Gastrocnemius medialis (tissue), 4 donors: ENCODE results near the gene MEGF9. TPM values are rescaled to one million over a fixed set of nuclear protein-coding genes. Genes with fewer than 3 reads are reported as not detected.

Experiments
- ATAC-seq, 2 donors: fragments of 150-250 bp; one replicate each; pipeline ENCODE4 v1.9.1; 2016
- DNase-seq, 2 donors: peaks; one replicate each; pipeline ENCODE4 v3.0.0-alpha.2; 2019
- H3K27ac ChIP-seq, 4 donors: fragments of 200-600 bp; sonication (generic); 1 replicate in 1 of 4; 2 replicates in 3 of 4; pipeline ENCODE4 v1.5.1; 2016 to 2018; ENCODE audit warnings: mild to moderate bottlenecking in 2 of 4, moderate library complexity in 1 of 4
- H3K27me3 ChIP-seq, 3 donors: fragments of 200-600 bp; sonication (generic) in 2 of 3; 1 replicate in 1 of 3; 2 replicates in 2 of 3; pipeline versions ENCODE4 v1.5.1 to v1.6.0; 2016 to 2019; ENCODE audit warnings: mild to moderate bottlenecking in 1 of 3, moderate library complexity in 1 of 3
- H3K36me3 ChIP-seq, 2 donors: fragments of 200-600 bp; sonication (generic) in 1 of 2; one replicate each; pipeline ENCODE4 v1.5.1; 2017 to 2018
- H3K4me1 ChIP-seq, 2 donors: fragments of 200-600 bp; sonication (generic) in 1 of 2; one replicate each; pipeline ENCODE4 v1.5.1; 2016 to 2017; ENCODE audit warnings: mild to moderate bottlenecking in 2 of 2
- H3K4me3 ChIP-seq, 4 donors: fragments of 200-600 bp; sonication (generic) in 3 of 4; 1 replicate in 1 of 4; 2 replicates in 3 of 4; pipeline ENCODE4 v1.5.1; 2016 to 2019; ENCODE audit warnings: mild to moderate bottlenecking in 2 of 4
- H3K9me3 ChIP-seq, 3 donors: fragments of 200-600 bp; sonication (generic) in 2 of 3; 1 replicate in 1 of 3; 2 replicates in 2 of 3; pipeline ENCODE4 v1.5.1; 2016 to 2019
- POLR2A ChIP-seq, 2 donors: fragments of 450-650 bp; IDR thresholded peaks; one replicate each; pipeline ENCODE4 v1.6.1; 2017; ENCODE audit warnings: antibody characterized with exemption in 2 of 2, mild to moderate bottlenecking in 2 of 2, moderate library complexity in 2 of 2
- in situ Hi-C, 4 donors: fragments of 200-750 bp; cut with MboI; loops; one replicate each; pipeline versions ENCODE4 v1.15.0 to v1.8.0; 2017; ENCODE audit warnings: low sequenced_read_pairs in 4 of 4
- intact Hi-C: fragments of 100-400 bp; cut with DNase I; formaldehyde crosslinking; loops from one replicate; pipeline ENCODE4 v1.15.1; 2023; ENCODE audit warnings: low total_unique reads
- total RNA-seq, 4 donors: library from RNA; depleted of rRNA; stranded (reverse); fragments of >200 nt; gene quantifications; one replicate each; pipeline versions ENCODE4 v1.1.0 to v1.2.3, GENCODE V29; 2016
- TF ChIP-seq, protein P1 (sequence below), 5 experiments: fragments of 450-650 bp in 3 of 5; fragments of 200-600 bp in 2 of 5; sonication (generic) in 2 of 5; IDR thresholded peaks in 4 of 5; conservative IDR thresholded peaks in 1 of 5; 1 replicate in 4 of 5; 2 replicates in 1 of 5; pipeline ENCODE4 v1.5.1; 2016 to 2019; ENCODE audit warnings: antibody characterized with exemption in 5 of 5, mild to moderate bottlenecking in 3 of 5, moderate library complexity in 3 of 5

The MEGF9 gene
- total RNA-seq, 4 donors from 2014 or later = 6.3 to 15.3 (median 13.5) TPM

GRCh38 chr9:120610975-120611689 lies 103.1 kb downstream of the MEGF9 start:
- peak in 1 of 2 donors; percentile 70 for ATAC-seq
- in situ Hi-C loops (no loop called here), intact Hi-C loops (no loop called here)

GRCh38 chr9:120609636-120610035 lies 104.6 kb downstream of the MEGF9 start:
- ATAC-seq (no peak), DNase-seq (no peak)
- no peak overlapping the region for H3K4me3 ChIP-seq
- no peaks in the 10 kb centered on the region for H3K36me3 ChIP-seq
- TF ChIP-seq, protein P1, sequence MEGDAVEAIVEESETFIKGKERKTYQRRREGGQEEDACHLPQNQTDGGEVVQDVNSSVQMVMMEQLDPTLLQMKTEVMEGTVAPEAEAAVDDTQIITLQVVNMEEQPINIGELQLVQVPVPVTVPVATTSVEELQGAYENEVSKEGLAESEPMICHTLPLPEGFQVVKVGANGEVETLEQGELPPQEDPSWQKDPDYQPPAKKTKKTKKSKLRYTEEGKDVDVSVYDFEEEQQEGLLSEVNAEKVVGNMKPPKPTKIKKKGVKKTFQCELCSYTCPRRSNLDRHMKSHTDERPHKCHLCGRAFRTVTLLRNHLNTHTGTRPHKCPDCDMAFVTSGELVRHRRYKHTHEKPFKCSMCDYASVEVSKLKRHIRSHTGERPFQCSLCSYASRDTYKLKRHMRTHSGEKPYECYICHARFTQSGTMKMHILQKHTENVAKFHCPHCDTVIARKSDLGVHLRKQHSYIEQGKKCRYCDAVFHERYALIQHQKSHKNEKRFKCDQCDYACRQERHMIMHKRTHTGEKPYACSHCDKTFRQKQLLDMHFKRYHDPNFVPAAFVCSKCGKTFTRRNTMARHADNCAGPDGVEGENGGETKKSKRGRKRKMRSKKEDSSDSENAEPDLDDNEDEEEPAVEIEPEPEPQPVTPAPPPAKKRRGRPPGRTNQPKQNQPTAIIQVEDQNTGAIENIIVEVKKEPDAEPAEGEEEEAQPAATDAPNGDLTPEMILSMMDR (IDR thresholded peaks at IDR 0.05 in 4 of 5, conservative IDR thresholded peaks at IDR 0.05 in 1 of 5) = no peak
- TF ChIP-seq POLR2A (IDR thresholded peaks at IDR 0.05) = no peak
- H3K9me3 ChIP-seq = no peaks in the 10 kb centered on the region
- in situ Hi-C loops = no loop called here
- no peaks in the 10 kb centered on the region for H3K4me1 ChIP-seq
- intact Hi-C loops = no loop called here
- no peak overlapping the region for H3K27ac ChIP-seq
- H3K27me3 ChIP-seq = no peaks in the 10 kb centered on the region

More at GRCh38 chr9:120610975-120611689, 103.1 kb downstream of the MEGF9 start:
- no peak for TF ChIP-seq POLR2A (IDR thresholded peaks at IDR 0.05)
- TF ChIP-seq, protein P1 (IDR thresholded peaks at IDR 0.05 in 4 of 5, conservative IDR thresholded peaks at IDR 0.05 in 1 of 5) = peak in 2 of 5 experiments; percentile 16 to 29
- no peaks in the 10 kb centered on the region for H3K27me3 ChIP-seq
- H3K27ac ChIP-seq = no peak overlapping the region
- H3K4me3 ChIP-seq = no peak overlapping the region
- no peaks in the 10 kb centered on the region for H3K4me1 ChIP-seq
- H3K9me3 ChIP-seq = no peaks in the 10 kb centered on the region
- DNase-seq = no peak
- H3K36me3 ChIP-seq = no peaks in the 10 kb centered on the region

DNA sequence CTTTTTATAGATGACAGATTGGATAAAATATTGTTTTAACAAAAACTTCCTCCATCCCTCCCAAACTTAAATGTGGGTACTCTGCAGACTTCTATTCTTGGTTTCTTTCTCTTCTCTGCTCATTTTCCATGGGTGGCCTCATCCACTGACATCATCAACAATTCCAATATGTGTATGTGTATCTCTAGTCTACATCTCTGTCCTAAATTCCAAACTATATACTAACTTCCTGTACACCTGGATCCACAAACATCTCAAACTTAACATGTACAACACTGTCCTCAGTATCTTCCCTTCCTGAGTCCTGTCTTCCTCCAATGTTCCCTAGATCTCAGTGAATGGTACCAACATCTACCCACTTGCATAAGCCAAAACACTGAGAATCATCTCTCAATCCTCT lies 105.8 kb downstream of the MEGF9 start:
- DNase-seq (no peak), ATAC-seq (no peak)
- H3K4me3 ChIP-seq = no peak overlapping the region
- H3K27me3 ChIP-seq = no peaks in the 10 kb centered on the region
- intact Hi-C loops = no loop called here
- in situ Hi-C loops = no loop called here
- TF ChIP-seq POLR2A (IDR thresholded peaks at IDR 0.05) = no peak
- TF ChIP-seq, protein P1 (IDR thresholded peaks at IDR 0.05 in 4 of 5, conservative IDR thresholded peaks at IDR 0.05 in 1 of 5) = no peak
- no peaks in the 10 kb centered on the region for H3K9me3 ChIP-seq
- no peaks in the 10 kb centered on the region for H3K36me3 ChIP-seq
- no peaks in the 10 kb centered on the region for H3K4me1 ChIP-seq
- no peak overlapping the region for H3K27ac ChIP-seq

GRCh38 chr9:120603591-120603990 lies 110.7 kb downstream of the MEGF9 start:
- in situ Hi-C loops = no loop called here
- intact Hi-C loops = no loop called here

More at GRCh38 chr9:120603591-120603990, 110.7 kb downstream of the MEGF9 start:
- TF ChIP-seq, protein P1 (IDR thresholded peaks at IDR 0.05 in 4 of 5, conservative IDR thresholded peaks at IDR 0.05 in 1 of 5) = no peak
- TF ChIP-seq POLR2A (IDR thresholded peaks at IDR 0.05) = no peak
- no peak overlapping the region for H3K27ac ChIP-seq
- H3K36me3 ChIP-seq = no peaks in the 10 kb centered on the region
- ATAC-seq (no peak), DNase-seq (no peak)
- H3K4me1 ChIP-seq = no peaks in the 10 kb centered on the region
- H3K27me3 ChIP-seq = no peaks in the 10 kb centered on the region
- H3K4me3 ChIP-seq = no peak overlapping the region
- H3K9me3 ChIP-seq = no peaks in the 10 kb centered on the region
